Loucy (cell line): ENCODE results near the gene TMEM86B.

ENCODE experiments used
- EZH2phosphoT487 ChIP-seq: fragments of 200-600 bp; IDR thresholded peaks from 2 replicates; pipeline ENCODE4 v1.6.1; 2018; ENCODE audit warnings: antibody characterized with exemption, mild to moderate bottlenecking, moderate library complexity, borderline replicate concordance
- TF ChIP-seq, protein P1 (sequence below): fragments of 200-600 bp; sonication (generic); conservative IDR thresholded peaks from 2 replicates; pipeline ENCODE4 v1.5.1; 2014; ENCODE audit warnings: mild to moderate bottlenecking, antibody characterized with exemption, low read length

GRCh38 chr19:55229145-55229788 is 704 bp upstream of the TMEM86B start:
- TF ChIP-seq, protein P1, sequence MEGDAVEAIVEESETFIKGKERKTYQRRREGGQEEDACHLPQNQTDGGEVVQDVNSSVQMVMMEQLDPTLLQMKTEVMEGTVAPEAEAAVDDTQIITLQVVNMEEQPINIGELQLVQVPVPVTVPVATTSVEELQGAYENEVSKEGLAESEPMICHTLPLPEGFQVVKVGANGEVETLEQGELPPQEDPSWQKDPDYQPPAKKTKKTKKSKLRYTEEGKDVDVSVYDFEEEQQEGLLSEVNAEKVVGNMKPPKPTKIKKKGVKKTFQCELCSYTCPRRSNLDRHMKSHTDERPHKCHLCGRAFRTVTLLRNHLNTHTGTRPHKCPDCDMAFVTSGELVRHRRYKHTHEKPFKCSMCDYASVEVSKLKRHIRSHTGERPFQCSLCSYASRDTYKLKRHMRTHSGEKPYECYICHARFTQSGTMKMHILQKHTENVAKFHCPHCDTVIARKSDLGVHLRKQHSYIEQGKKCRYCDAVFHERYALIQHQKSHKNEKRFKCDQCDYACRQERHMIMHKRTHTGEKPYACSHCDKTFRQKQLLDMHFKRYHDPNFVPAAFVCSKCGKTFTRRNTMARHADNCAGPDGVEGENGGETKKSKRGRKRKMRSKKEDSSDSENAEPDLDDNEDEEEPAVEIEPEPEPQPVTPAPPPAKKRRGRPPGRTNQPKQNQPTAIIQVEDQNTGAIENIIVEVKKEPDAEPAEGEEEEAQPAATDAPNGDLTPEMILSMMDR: no peak
- no peak for TF ChIP-seq EZH2phosphoT487
